A673 (cell line): ENCODE data around the gene C12orf57.

ENCODE experiments used
- EZH2 ChIP-seq: fragments of 200-600 bp; sonication (generic); IDR thresholded peaks from 2 replicates; pipeline ENCODE4 v1.6.1; 2017; ENCODE audit warnings: borderline replicate concordance, low read depth, mild to moderate bottlenecking, mixed read lengths, antibody characterized with exemption, low read length; ENCODE audit not compliant: poor library complexity, severe bottlenecking
- TF ChIP-seq, protein P1 (sequence below): fragments of 300-800, 200-600 bp; sonication (generic); conservative IDR thresholded peaks from 2 replicates; pipeline ENCODE4 v1.5.1; 2017; ENCODE audit warnings: low read depth, mild to moderate bottlenecking, antibody characterized with exemption, low read length, moderate library complexity, mixed read lengths

DNA sequence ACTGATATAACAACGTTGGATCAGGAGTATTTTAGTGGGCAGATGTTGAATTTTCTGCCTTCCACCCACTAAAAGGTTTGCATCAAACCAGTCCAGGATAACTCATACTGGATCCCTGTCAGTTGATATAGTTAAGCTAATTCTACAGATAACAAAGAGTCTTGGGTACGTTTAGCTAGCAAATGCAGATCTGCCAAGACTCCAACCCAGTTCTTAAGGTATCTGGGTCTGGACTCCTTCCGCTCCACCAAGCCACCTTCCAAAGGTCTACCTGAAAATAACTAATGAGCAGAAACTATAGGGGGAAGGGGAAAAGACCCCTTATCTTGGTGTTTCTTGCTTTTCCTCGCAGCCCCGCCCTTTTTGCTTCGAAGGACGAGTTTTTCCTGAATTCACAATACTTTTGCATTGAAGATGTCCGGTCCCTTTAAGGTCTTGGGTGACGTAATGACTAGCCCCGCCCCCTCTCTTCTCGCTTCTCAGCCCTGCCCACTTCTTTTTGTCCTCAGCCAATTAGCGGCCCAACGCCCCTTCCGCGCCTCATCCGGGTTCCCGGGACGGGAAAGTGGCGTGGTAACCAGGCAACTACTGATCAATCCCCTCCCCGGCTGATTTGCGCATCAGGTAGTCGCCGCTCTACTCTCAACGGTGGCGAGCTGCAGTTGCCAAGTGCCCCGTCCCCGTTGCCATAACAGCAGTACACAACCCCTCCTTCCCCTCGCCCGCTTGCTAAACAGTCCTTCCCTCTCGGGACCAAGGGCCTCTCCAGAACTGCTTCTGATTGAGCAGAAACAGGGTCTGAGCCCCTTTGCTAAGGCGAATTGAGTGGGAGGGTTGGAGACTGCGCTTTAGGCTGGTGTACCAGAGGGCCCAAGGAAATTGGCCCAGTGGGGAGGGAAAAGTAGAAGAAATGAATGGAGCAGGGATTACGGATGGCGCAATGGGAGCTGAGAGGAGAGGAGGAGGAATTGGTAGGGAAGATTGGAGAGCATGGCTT is 39.2 kb upstream of the C12orf57 start, which contains the start of gene LRRC23:
- TF ChIP-seq, protein P1, sequence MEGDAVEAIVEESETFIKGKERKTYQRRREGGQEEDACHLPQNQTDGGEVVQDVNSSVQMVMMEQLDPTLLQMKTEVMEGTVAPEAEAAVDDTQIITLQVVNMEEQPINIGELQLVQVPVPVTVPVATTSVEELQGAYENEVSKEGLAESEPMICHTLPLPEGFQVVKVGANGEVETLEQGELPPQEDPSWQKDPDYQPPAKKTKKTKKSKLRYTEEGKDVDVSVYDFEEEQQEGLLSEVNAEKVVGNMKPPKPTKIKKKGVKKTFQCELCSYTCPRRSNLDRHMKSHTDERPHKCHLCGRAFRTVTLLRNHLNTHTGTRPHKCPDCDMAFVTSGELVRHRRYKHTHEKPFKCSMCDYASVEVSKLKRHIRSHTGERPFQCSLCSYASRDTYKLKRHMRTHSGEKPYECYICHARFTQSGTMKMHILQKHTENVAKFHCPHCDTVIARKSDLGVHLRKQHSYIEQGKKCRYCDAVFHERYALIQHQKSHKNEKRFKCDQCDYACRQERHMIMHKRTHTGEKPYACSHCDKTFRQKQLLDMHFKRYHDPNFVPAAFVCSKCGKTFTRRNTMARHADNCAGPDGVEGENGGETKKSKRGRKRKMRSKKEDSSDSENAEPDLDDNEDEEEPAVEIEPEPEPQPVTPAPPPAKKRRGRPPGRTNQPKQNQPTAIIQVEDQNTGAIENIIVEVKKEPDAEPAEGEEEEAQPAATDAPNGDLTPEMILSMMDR: no peak
- TF ChIP-seq EZH2: no peak
